ENCODE results near the gene PHF3.
"Not testable (repeated sequence)": the region's sequence is repeated elsewhere in the genome, so short reads cannot be mapped to it uniquely, and the experiment has no call there.

PHF3 gene

GRCh38 chr6:63709148-63709547 is 73.5 kb downstream of the PHF3 start:
- DNase-seq, result no peak

- DNase-seq, result no peak
Measured at GRCh38 chr6:63713332-63713731, 77.7 kb downstream of the PHF3 start.

DNA sequence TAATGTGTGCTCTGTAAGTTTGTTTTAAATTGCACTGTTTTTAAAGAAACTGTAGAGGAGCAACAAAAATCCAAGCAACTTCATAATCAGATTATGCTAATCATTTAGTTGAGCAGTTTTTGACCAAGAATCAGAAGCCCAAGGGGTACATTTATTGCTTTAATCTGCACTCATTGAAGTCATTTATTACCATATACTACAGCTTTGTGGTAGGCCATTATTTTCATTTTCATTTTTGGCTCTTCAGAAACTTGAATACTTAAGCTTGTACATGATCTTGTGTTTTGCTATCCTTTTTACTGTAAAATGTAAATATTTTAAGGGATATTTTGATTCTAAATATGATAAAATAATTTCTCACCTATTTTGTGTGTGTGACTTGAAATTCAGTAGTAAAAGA is 78.5 kb downstream of the PHF3 start:
- no peak for DNase-seq

GRCh38 chr6:63716169-63716568 is 80.6 kb downstream of the PHF3 start:
- no peak for DNase-seq

- no peak for DNase-seq
Measured at GRCh38 chr6:63721181-63721580, 85.6 kb downstream of the PHF3 start.

DNA sequence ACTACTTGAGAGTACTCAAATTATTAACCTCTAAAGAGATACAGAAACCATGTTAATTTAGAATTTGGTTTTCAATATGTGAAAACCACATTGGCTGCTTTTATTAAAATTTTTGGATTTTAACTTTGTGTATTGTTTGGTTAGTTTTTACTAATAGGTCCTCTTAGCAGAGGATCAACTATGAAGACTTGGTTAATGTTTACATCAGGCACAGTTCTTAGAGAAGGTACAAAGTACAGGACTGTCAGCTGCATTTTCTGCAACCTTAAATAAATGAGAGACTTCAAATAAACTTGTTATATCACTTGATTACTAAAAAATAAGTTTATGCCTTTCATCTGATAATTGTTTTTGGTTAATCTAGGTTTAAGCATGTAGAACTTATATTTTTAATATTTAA is 89.1 kb downstream of the PHF3 start:
- DNase-seq, result no peak

GRCh38 chr6:63730311-63730710 is 94.7 kb downstream of the PHF3 start:
- DNase-seq, result no peak

GRCh38 chr6:63731930-63732329 is 96.3 kb downstream of the PHF3 start:
- no peak for DNase-seq

- no peak for DNase-seq
Measured at GRCh38 chr6:63732336-63732735, 96.7 kb downstream of the PHF3 start.

DNA sequence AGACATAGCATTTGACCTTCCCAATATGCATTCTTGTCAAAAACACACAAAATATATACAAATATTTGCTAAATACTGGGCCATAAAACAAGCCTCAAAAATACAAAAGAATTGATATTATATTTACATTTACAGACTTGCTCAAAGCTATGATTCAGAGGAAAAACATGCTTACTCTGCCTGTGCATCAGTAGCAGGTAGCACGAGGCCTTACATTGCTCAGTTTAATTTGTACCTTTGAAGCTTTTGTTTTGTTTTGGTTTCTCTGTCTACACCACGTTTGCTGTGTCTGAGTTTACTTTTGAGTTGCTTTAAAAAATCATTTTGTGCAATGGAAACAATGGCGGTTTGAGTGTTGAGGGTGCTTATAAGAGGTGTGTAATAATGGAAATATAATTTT is 99.3 kb downstream of the PHF3 start:
- DNase-seq, result no peak

GRCh38 chr6:63738190-63738589 is 102.6 kb downstream of the PHF3 start:
- DNase-seq, result not testable (repeated sequence)

DNA sequence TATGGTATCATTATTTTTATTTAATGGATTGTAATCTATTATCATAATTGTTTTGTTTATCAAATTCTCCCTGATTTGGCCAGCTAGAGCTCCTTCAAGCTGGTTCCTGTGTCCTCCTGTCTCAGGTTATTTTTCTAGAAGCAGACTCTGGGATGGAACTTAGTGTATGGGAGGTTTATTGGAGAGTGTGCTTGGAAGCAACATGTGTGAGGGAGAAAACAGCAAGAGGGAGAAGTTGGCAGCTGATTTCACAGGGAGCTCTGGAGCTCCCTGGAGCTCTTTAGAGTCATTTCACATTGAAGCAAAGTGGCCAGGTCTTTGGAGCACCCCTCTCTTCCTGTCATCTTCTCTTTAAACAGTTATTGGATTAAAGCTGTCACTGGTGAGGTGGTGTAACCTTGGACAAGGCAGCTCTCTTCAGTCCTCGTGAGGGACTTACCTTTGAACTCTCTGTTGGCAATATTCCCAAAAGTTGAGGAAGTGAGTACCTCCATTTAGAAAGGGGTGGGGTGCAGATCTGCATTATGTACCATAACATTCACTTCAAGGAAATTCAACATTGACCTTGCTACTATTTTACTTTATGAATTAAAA is 103.6 kb downstream of the PHF3 start:
- no peak for DNase-seq

DNA sequence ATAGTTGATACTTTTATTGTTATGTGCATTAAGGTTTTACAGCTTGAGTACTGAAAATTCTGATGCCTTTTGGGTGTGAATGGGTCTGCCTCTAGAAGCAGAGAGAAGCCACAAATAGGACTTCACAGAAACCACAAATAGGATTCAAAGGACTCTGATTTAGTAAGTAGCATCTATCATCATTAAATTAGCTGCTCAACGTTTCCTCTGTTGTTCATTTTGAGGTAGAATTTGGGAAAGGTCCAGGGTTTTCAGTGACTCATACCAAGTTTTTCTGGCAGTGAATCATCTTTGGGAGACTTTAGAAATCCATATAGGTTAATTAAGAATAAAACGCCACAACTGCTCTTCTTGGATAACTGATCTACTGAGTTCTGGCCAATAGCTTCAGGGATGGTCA is 105.1 kb downstream of the PHF3 start:
- DNase-seq, result no peak

GRCh38 chr6:63742060-63742459 is 106.5 kb downstream of the PHF3 start:
- DNase-seq, result no peak

GRCh38 chr6:63743691-63744090 is 108.1 kb downstream of the PHF3 start:
- no peak for DNase-seq

GRCh38 chr6:63744810-63745209 is 109.2 kb downstream of the PHF3 start:
- DNase-seq, result no peak

DNA sequence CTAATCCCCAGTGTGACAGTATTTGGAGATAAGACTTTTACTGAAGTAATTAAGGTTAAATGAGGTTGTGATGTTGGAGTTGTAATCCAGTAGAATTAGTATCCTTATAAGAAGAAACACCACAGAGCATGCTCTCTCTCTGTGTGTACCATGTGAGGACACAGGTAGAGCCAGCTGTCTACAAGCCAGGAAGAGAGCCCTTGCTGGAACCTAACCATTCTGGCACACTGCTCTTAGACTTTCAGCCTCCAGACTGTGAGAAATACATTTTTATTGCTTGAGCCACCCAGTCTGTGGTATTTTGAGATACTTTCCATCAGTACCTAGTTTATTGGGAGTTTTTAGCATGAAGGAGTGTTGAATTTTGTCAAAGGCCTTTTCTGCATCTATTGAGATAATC is 110.2 kb downstream of the PHF3 start:
- DNase-seq, result no peak

- no peak for DNase-seq
Measured at GRCh38 chr6:63750400-63750799, 114.8 kb downstream of the PHF3 start.

DNA sequence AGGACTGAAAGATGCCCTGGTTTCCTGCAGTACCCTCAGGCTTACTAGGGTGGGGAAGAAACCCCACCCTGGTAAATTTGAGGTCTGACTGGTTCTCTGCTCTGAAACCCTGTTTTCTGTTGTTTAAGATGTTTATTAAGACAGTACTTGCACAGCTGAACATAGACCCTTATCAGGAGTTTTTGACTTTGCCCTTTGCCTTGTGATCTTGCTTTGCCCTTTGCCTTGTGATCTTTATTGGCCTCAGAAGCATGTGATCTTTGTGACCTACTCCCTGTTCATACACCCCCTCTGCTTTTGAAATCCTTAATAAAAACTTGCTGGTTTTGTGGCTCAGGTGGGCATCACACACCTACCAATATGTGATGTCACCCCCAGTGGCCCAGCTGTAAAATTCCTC is 121.7 kb downstream of the PHF3 start:
- DNase-seq, result not testable (repeated sequence)

DNA sequence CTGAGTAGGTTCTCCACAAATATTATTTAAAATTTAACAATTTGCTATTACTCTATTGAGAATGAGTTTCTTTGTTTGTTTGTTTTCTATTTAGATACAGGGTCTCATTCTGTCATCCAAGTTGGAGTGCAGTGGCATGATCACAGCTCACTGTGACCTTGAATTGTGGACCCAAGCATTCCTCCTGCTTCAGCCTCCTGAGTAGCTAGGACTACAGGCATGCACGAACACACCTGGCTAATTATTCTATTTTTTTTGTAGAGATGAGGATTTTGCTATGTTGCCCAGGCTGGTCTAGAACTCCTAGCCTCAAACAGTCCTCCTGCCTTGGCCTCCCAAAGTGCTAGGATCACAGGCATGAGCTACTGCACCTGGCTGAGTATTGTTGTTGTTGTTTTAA is 122.2 kb downstream of the PHF3 start:
- no peak for DNase-seq

DNA sequence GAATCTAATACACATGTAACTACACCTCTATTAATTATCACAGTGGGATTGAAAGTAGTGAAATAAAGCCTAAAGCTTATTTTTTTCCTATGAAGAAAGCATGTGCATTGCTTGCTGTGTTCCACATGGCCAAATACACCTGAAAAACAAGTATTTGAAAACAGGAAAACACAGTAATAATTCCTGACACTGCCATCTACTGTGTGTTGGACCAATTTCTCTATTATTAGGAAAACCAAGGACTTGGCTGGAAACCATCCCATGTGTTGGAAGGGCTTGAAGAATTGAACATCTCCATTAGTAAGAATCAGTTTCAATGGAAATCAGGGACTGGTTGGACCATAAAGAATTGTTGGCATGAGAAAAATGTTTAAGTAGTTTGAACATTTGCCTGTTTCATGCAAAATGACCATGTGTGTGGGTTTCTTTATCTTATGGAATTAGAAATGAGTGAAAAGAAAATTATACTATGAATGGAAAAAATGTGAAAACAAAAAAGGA is 124.1 kb downstream of the PHF3 start:
- DNase-seq, result no peak

- no peak for DNase-seq
Measured at GRCh38 chr6:63760199-63760598, 124.6 kb downstream of the PHF3 start.

GRCh38 chr6:63764318-63764916 is 128.8 kb downstream of the PHF3 start:
- no peak for DNase-seq
